ENCODE results near the gene DYNLL1.

DYNLL1 gene

DNA sequence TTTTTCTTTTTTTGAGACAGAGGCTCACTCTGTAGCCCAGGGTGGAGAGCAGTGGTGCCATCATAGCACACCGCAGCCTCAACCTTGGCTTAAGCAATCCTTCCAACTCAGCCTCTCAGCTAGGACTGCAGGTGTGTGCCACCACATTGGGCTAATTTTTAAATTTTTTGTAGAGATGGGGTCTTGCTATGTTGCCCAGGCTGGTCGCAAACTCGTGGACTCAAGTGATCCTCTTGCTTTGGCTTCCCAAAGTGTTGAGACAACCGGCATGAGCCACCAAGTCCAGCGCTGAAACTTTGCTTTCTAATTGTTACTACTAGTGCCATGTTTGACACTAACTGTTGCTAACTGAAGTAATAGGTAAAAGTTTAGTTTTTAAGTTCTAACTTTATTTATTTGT is 46.3 kb downstream of the DYNLL1 start:
- DNase-seq (ENCODE audit: extremely low read depth, low read depth) = no peak
- TF ChIP-seq, protein P1, sequence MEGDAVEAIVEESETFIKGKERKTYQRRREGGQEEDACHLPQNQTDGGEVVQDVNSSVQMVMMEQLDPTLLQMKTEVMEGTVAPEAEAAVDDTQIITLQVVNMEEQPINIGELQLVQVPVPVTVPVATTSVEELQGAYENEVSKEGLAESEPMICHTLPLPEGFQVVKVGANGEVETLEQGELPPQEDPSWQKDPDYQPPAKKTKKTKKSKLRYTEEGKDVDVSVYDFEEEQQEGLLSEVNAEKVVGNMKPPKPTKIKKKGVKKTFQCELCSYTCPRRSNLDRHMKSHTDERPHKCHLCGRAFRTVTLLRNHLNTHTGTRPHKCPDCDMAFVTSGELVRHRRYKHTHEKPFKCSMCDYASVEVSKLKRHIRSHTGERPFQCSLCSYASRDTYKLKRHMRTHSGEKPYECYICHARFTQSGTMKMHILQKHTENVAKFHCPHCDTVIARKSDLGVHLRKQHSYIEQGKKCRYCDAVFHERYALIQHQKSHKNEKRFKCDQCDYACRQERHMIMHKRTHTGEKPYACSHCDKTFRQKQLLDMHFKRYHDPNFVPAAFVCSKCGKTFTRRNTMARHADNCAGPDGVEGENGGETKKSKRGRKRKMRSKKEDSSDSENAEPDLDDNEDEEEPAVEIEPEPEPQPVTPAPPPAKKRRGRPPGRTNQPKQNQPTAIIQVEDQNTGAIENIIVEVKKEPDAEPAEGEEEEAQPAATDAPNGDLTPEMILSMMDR (IDR thresholded peaks at IDR 0.05; ENCODE audit: low read depth, low read length) = no peak

DNA sequence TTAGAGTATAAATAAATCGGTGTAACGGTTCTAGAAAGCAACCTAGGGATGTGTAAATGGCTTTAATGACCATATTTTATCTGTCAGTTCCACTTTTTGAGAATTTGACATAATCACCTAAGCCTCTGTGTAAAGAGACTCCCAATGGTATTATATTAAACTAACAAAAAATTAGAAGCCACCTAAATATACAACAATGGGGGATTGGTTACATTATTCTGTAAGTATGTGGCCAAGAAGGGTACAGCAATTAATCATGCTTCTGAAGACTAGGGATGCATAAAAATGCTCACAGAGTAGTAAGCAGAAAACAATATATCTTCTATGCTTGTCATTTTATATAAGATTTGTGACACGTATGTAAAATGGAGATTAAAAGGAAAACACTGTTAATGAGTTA is 48.8 kb downstream of the DYNLL1 start:
- DNase-seq (ENCODE audit: extremely low read depth, low read depth) = no peak
- TF ChIP-seq, protein P1 (IDR thresholded peaks at IDR 0.05; ENCODE audit: low read depth, low read length) = no peak

DNA sequence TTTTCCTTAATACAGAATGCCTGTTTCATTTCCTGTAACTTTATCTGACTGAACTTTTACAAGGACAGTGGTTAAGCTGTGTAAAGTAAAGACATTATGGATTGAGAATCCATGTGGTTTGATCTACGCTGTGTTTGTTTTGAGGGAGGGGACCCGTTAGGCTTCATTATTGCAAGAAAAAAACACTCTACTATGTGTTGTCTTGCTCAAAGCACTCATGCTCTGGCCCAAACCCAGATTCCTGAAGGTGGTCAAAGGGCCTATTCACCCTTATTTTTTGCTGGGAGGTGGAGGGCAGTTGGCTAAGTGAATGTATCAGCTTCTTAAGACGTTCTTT is 50.1 kb downstream of the DYNLL1 start:
- TF ChIP-seq, protein P1 (IDR thresholded peaks at IDR 0.05; ENCODE audit: low read depth, low read length) = no peak
- DNase-seq (ENCODE audit: extremely low read depth, low read depth) = no peak
